Measurements from ENCODE around the gene IMP4. TPM values are rescaled to one million over a fixed set of nuclear protein-coding genes. Genes with fewer than 3 reads are reported as not detected.

The IMP4 gene
- total RNA-seq, 1 donor from 2014 or later, result 43.0 TPM

- H3K9me3 Mint-ChIP-seq (ENCODE audit: low read depth), result no peaks in the 10 kb centered on the region
- TF ChIP-seq CTCF (IDR thresholded peaks at IDR 0.05; ENCODE audit: unreplicated experiment), result no peak
These were observed 45.7 kb downstream of the IMP4 start for GRCh38 chr2:130388221-130388907.

GRCh38 chr2:130389358-130389757 is 46.7 kb downstream of the IMP4 start:
- Mint-ChIP-seq H3K4me1 (ENCODE audit: low read depth) (peaks cover 20% of the 10 kb centered on the region), H3K27me3 (peaks cover 20% of the 10 kb centered on the region), H3K9me3 (ENCODE audit: low read depth) (no peaks in the 10 kb centered on the region), H3K36me3 (ENCODE audit: insufficient read depth) (no peaks in the 10 kb centered on the region), H3K4me3 (ENCODE audit: low read depth) (no peak overlapping the region), H3K27ac (no peak overlapping the region)
- TF ChIP-seq CTCF (IDR thresholded peaks at IDR 0.05; ENCODE audit: unreplicated experiment), result no peak
- no peak for DNase-seq (ENCODE audit: low spot score, unreplicated experiment)

More at GRCh38 chr2:130388221-130388907, 45.7 kb downstream of the IMP4 start:
- DNase-seq (ENCODE audit: low spot score, unreplicated experiment), result no peak
- no peaks in the 10 kb centered on the region for H3K36me3 Mint-ChIP-seq (ENCODE audit: insufficient read depth)
- peaks cover 16% of the 10 kb centered on the region for H3K27me3 Mint-ChIP-seq
- H3K4me3 Mint-ChIP-seq (ENCODE audit: low read depth), result no peak overlapping the region
- no peak overlapping the region for H3K27ac Mint-ChIP-seq
- H3K4me1 Mint-ChIP-seq (ENCODE audit: low read depth), result peaks cover 20% of the 10 kb centered on the region

GRCh38 chr2:130389783-130390182 is 47.1 kb downstream of the IMP4 start:
- H3K9me3 Mint-ChIP-seq (ENCODE audit: low read depth), result no peaks in the 10 kb centered on the region
- no peaks in the 10 kb centered on the region for H3K36me3 Mint-ChIP-seq (ENCODE audit: insufficient read depth)
- H3K27ac Mint-ChIP-seq, result no peak overlapping the region
- no peak for TF ChIP-seq CTCF (IDR thresholded peaks at IDR 0.05; ENCODE audit: unreplicated experiment)
- peaks cover 20% of the 10 kb centered on the region for H3K27me3 Mint-ChIP-seq
- no peak for DNase-seq (ENCODE audit: low spot score, unreplicated experiment)
- peaks cover 20% of the 10 kb centered on the region for H3K4me1 Mint-ChIP-seq (ENCODE audit: low read depth)
- no peak overlapping the region for H3K4me3 Mint-ChIP-seq (ENCODE audit: low read depth)

GRCh38 chr2:130390460-130391057 is 47.9 kb downstream of the IMP4 start:
- DNase-seq (ENCODE audit: low spot score, unreplicated experiment), result no peak

More at GRCh38 chr2:130390460-130391057, 47.9 kb downstream of the IMP4 start:
- no peak for TF ChIP-seq CTCF (IDR thresholded peaks at IDR 0.05; ENCODE audit: unreplicated experiment)
- H3K4me1 Mint-ChIP-seq (ENCODE audit: low read depth), result peaks cover 20% of the 10 kb centered on the region
- no peaks in the 10 kb centered on the region for H3K36me3 Mint-ChIP-seq (ENCODE audit: insufficient read depth)
- H3K9me3 Mint-ChIP-seq (ENCODE audit: low read depth), result no peaks in the 10 kb centered on the region
- H3K4me3 Mint-ChIP-seq (ENCODE audit: low read depth), result peak overlapping the region; percentile 86
- peaks cover 20% of the 10 kb centered on the region for H3K27me3 Mint-ChIP-seq
- H3K27ac Mint-ChIP-seq, result no peak overlapping the region
